SK-N-SH treated with all-trans-retinoic acid at 6 μM for 48 hours (cell line): ENCODE results near the gene IGFN1.

ENCODE experiments used
- ATAC-seq: fragments of 200-7000 bp; cut with Tn5 transposase; 3 replicates; pipeline ENCODE4 v1.9.1; 2020; ENCODE audit warnings: mild to moderate bottlenecking, moderate library complexity
- ARNTL ChIP-seq: fragments of 450-650 bp; formaldehyde crosslinking; IDR thresholded peaks from 2 replicates; pipeline ENCODE4 v1.5.0; 2020; ENCODE audit warnings: low read depth, mild to moderate bottlenecking, moderate library complexity, borderline replicate concordance
- BACH2 ChIP-seq: fragments of 250-450 bp; sonication (Bioruptor Pico); IDR thresholded peaks from 2 replicates; pipeline ENCODE4 v1.9.0; 2021; ENCODE audit warnings: mild to moderate bottlenecking, borderline replicate concordance
- CREB5 ChIP-seq: fragments of 250-450 bp; sonication (Bioruptor Pico); IDR thresholded peaks from 2 replicates; pipeline ENCODE4 v1.5.1; 2020; ENCODE audit warnings: low read depth, mild to moderate bottlenecking, moderate library complexity
- CSDC2 ChIP-seq: fragments of 250-450 bp; sonication (Bioruptor Pico); IDR thresholded peaks from 2 replicates; pipeline ENCODE4 v1.5.0; 2020; ENCODE audit warnings: mild to moderate bottlenecking, moderate library complexity
- CSRNP3 ChIP-seq: fragments of 250-450 bp; sonication (Bioruptor Pico); IDR thresholded peaks from 2 replicates; pipeline ENCODE4 v1.5.1; 2021; ENCODE audit warnings: mild to moderate bottlenecking, moderate library complexity
- ESRRG ChIP-seq: fragments of 250-450 bp; sonication (Bioruptor Pico); IDR thresholded peaks from 2 replicates; pipeline ENCODE4 v1.6.1; 2021; ENCODE audit warnings: mild to moderate bottlenecking
- GLIS3 ChIP-seq: fragments of 250-450 bp; sonication (Bioruptor Pico); IDR thresholded peaks from 2 replicates; pipeline ENCODE4 v1.5.0; 2020; ENCODE audit warnings: mild to moderate bottlenecking, moderate library complexity
- ISL1 ChIP-seq: fragments of 250-450 bp; sonication (Bioruptor Pico); IDR thresholded peaks from 2 replicates; pipeline ENCODE4 v2.1.2; 2022; ENCODE audit warnings: mild to moderate bottlenecking, moderate library complexity
- OSR1 ChIP-seq: fragments of 250-450 bp; sonication (Bioruptor Pico); IDR thresholded peaks from 2 replicates; pipeline ENCODE4 v1.8.0; 2022; ENCODE audit warnings: moderate library complexity, mild to moderate bottlenecking, inconsistent platforms
- POU6F1 ChIP-seq: fragments of 250-450 bp; sonication (Bioruptor Pico); IDR thresholded peaks from 2 replicates; pipeline ENCODE4 v1.8.0; 2021; ENCODE audit warnings: low read depth, mild to moderate bottlenecking, moderate library complexity, borderline replicate concordance
- PPARA ChIP-seq: fragments of 250-450 bp; sonication (Bioruptor Pico); IDR thresholded peaks from 2 replicates; pipeline ENCODE4 v1.5.0; 2020; ENCODE audit warnings: mild to moderate bottlenecking, borderline replicate concordance
- TCF4 ChIP-seq: fragments of 250-450 bp; sonication (Bioruptor Pico); IDR thresholded peaks from 2 replicates; pipeline ENCODE4 v1.8.0; 2021; ENCODE audit warnings: mild to moderate bottlenecking, moderate library complexity, borderline replicate concordance
- TOX ChIP-seq: fragments of 250-450 bp; sonication (Bioruptor Pico); IDR thresholded peaks from 2 replicates; pipeline ENCODE4 v1.8.0; 2021; ENCODE audit warnings: mild to moderate bottlenecking, moderate library complexity, borderline replicate concordance
- TSHZ2 ChIP-seq: fragments of 250-450 bp; sonication (Bioruptor Pico); IDR thresholded peaks from 2 replicates; pipeline ENCODE4 v1.5.0; 2020; ENCODE audit warnings: mild to moderate bottlenecking, moderate library complexity
- ZFP30 ChIP-seq: fragments of 450-650 bp; formaldehyde crosslinking; IDR thresholded peaks from 2 replicates; pipeline ENCODE4 v1.5.0; 2022; ENCODE audit warnings: mild to moderate bottlenecking, moderate library complexity
- ZNF565 ChIP-seq: fragments of 450-650 bp; formaldehyde crosslinking; conservative IDR thresholded peaks from 2 replicates; pipeline ENCODE4 v1.5.0; 2020; ENCODE audit warnings: low read depth, mild to moderate bottlenecking, moderate library complexity
- ZNF70 ChIP-seq: fragments of 450-650 bp; formaldehyde crosslinking; IDR thresholded peaks from 2 replicates; pipeline ENCODE4 v1.5.0; 2020; ENCODE audit warnings: mild to moderate bottlenecking, moderate library complexity
- ZNF8 ChIP-seq: fragments of 450-650 bp; formaldehyde crosslinking; IDR thresholded peaks from 2 replicates; pipeline ENCODE4 v1.5.0; 2020; ENCODE audit warnings: mild to moderate bottlenecking, moderate library complexity

Gene IGFN1

GRCh38 chr1:201206176-201206575 is 15.6 kb downstream of the IGFN1 start:
- no peak for ATAC-seq
- no peak for TF ChIP-seq GLIS3 (CRISPR knock-in tag)
- no peak for TF ChIP-seq BACH2
- TF ChIP-seq TCF4 = no peak
- TF ChIP-seq ZNF565 (CRISPR knock-in tag) = no peak
- no peak for TF ChIP-seq TOX (CRISPR knock-in tag)
- TF ChIP-seq POU6F1 (CRISPR knock-in tag) = no peak
- no peak for TF ChIP-seq ISL1 (CRISPR knock-in tag)
- TF ChIP-seq ZNF8 (CRISPR knock-in tag) = no peak
- no peak for TF ChIP-seq OSR1 (CRISPR knock-in tag)
- TF ChIP-seq PPARA (CRISPR knock-in tag) = no peak
- no peak for TF ChIP-seq TSHZ2 (CRISPR knock-in tag)

- TF ChIP-seq CREB5 (CRISPR knock-in tag) (no peak), CSDC2 (CRISPR knock-in tag) (no peak), GLIS3 (CRISPR knock-in tag) (no peak), TSHZ2 (CRISPR knock-in tag) (no peak)
- no peak for ATAC-seq
Measured at GRCh38 chr1:201207046-201207445, 16.4 kb downstream of the IGFN1 start.

- TF ChIP-seq CREB5 (CRISPR knock-in tag) = no peak
- TF ChIP-seq CSRNP3 (CRISPR knock-in tag) = no peak
- TF ChIP-seq GLIS3 (CRISPR knock-in tag) = no peak
- TF ChIP-seq ESRRG (CRISPR knock-in tag) = no peak
- TF ChIP-seq TCF4 = no peak
- TF ChIP-seq TSHZ2 (CRISPR knock-in tag) = no peak
- no peak for TF ChIP-seq ISL1 (CRISPR knock-in tag)
- TF ChIP-seq ZNF565 (CRISPR knock-in tag) = no peak
- no peak for TF ChIP-seq ARNTL (CRISPR knock-in tag)
- TF ChIP-seq POU6F1 (CRISPR knock-in tag) = no peak
- no peak for TF ChIP-seq ZFP30 (CRISPR knock-in tag)
- TF ChIP-seq ZNF8 (CRISPR knock-in tag) = no peak
- no peak for TF ChIP-seq BACH2
- TF ChIP-seq ZNF70 (CRISPR knock-in tag) = no peak
- ATAC-seq = no peak
Measured at GRCh38 chr1:201208236-201208635, 17.6 kb downstream of the IGFN1 start.
